ENCODE measurements around the gene EDN3. TPM values are rescaled to one million over a fixed set of nuclear protein-coding genes. Genes with fewer than 3 reads are reported as not detected.

The EDN3 gene
- polyA plus RNA-seq, 1 donor (not counting 4 experiments of a cell fraction or from before 2014, with no cell fraction given) = not detected

DNA sequence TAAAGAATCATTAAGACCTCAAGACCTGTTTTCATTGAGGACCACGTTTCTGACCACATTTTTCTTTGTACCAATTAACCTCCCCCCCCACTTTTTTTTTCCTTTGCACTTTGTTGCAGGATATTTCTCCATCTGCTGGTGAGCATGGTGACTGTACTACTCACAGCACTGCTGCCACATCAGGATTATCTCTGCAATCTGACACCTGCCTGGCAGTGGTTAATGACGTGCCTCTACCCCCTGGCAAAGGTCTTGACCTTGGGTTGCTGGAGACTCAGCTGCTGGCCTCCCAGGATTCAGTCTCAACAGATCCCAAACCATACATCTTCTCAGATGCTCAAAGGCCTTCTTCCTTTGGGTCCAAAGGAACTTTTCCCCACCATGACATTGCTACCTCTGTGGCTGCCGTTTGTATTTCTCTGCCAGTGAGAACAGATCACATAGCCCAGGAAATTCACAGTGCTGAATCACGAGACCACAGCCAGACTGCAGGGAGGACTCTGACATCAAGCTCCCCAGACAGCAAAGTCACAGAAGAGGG lies 46.6 kb upstream of the EDN3 start:
- H3K9ac ChIP-seq (ENCODE audit: control insufficient read depth, extremely low read depth, insufficient read depth, low read length) = no peak overlapping the region
- H3K4me2 ChIP-seq (ENCODE audit: control insufficient read depth, extremely low read depth, insufficient read depth, low read depth, low read length) = no peak overlapping the region
- H3K27me3 ChIP-seq (ENCODE audit: control insufficient read depth, extremely low read depth, insufficient read depth, low read length) = no peaks in the 10 kb centered on the region
- H3K36me3 ChIP-seq (ENCODE audit: control insufficient read depth in 2 of 2, extremely low read depth in 1 of 2, insufficient read depth in 2 of 2, low read length in 2 of 2) = no peaks in the 10 kb centered on the region
- H2AFZ ChIP-seq (ENCODE audit: control insufficient read depth, low read length) = no peak overlapping the region
- no peaks in the 10 kb centered on the region for H3K79me2 ChIP-seq (ENCODE audit: control insufficient read depth, insufficient read depth, low read length)
- dilution Hi-C loops (cut with MboI; ENCODE audit: extremely low pct_ligation_motif_present, low sequenced_read_pairs) = no loop called here
- DNase-seq (ENCODE audit: low read depth, low spot score) (no peak), FAIRE-seq (no peak)
- no peaks in the 10 kb centered on the region for H3K9me1 ChIP-seq (ENCODE audit: control insufficient read depth, extremely low read depth, insufficient read depth, low read length)
- no peak overlapping the region for H3K4me3 ChIP-seq (ENCODE audit: control insufficient read depth in 2 of 3, extremely low read depth in 1 of 3, insufficient read depth in 2 of 3, low read depth in 1 of 3, low read length in 3 of 3)
- no peak for TF ChIP-seq EZH2 (IDR thresholded peaks at IDR 0.05; ENCODE audit: low read length)
- TF ChIP-seq, protein P1, sequence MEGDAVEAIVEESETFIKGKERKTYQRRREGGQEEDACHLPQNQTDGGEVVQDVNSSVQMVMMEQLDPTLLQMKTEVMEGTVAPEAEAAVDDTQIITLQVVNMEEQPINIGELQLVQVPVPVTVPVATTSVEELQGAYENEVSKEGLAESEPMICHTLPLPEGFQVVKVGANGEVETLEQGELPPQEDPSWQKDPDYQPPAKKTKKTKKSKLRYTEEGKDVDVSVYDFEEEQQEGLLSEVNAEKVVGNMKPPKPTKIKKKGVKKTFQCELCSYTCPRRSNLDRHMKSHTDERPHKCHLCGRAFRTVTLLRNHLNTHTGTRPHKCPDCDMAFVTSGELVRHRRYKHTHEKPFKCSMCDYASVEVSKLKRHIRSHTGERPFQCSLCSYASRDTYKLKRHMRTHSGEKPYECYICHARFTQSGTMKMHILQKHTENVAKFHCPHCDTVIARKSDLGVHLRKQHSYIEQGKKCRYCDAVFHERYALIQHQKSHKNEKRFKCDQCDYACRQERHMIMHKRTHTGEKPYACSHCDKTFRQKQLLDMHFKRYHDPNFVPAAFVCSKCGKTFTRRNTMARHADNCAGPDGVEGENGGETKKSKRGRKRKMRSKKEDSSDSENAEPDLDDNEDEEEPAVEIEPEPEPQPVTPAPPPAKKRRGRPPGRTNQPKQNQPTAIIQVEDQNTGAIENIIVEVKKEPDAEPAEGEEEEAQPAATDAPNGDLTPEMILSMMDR (optimal IDR thresholded peaks at IDR 0.05 in 1 of 3, IDR thresholded peaks at IDR 0.05 in 1 of 3, conservative IDR thresholded peaks at IDR 0.05 in 1 of 3; ENCODE audit: extremely low read depth in 1 of 3, insufficient read depth in 2 of 3, low read length in 3 of 3) = no peak
- H3K27ac ChIP-seq (ENCODE audit: control insufficient read depth, insufficient read depth, low read length) = no peak overlapping the region
- no peaks in the 10 kb centered on the region for H3K4me1 ChIP-seq (ENCODE audit: control insufficient read depth, extremely low read depth, insufficient read depth, low read length)
- H3K9me3 ChIP-seq (ENCODE audit: control insufficient read depth, low read depth, low read length) = no peaks in the 10 kb centered on the region
- no peaks in the 10 kb centered on the region for H4K20me1 ChIP-seq (ENCODE audit: control insufficient read depth, extremely low read depth, insufficient read depth, low read length)

DNA sequence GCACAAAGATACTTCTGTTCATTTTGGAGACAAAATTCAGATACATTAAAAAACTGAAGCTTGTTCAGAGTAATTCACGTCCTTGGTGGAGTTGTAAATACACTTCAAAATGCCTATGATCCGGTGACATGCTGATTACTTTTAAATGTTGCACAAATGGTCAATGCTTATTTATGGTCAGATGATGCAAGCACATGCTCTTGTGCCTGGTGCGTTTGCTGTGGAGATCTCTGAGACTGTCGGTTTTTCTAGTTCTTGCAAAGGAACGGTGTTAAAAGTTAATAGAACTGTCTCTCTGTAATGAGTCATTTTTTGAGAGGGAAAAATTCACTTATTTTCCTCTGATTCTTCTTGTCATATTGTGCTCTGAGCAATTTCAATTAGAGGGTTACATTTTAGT lies 45.2 kb upstream of the EDN3 start:
- dilution Hi-C loops (cut with MboI; ENCODE audit: extremely low pct_ligation_motif_present, low sequenced_read_pairs) = no loop called here
- H4K20me1 ChIP-seq (ENCODE audit: control insufficient read depth, extremely low read depth, insufficient read depth, low read length) = no peaks in the 10 kb centered on the region
- no peaks in the 10 kb centered on the region for H3K9me1 ChIP-seq (ENCODE audit: control insufficient read depth, extremely low read depth, insufficient read depth, low read length)
- H3K4me2 ChIP-seq (ENCODE audit: control insufficient read depth, extremely low read depth, insufficient read depth, low read depth, low read length) = no peak overlapping the region
- H3K79me2 ChIP-seq (ENCODE audit: control insufficient read depth, insufficient read depth, low read length) = no peaks in the 10 kb centered on the region
- FAIRE-seq (no peak), DNase-seq (ENCODE audit: low read depth, low spot score) (no peak)
- TF ChIP-seq EZH2 (IDR thresholded peaks at IDR 0.05; ENCODE audit: low read length) = no peak
- TF ChIP-seq, protein P1 (optimal IDR thresholded peaks at IDR 0.05 in 1 of 3, IDR thresholded peaks at IDR 0.05 in 1 of 3, conservative IDR thresholded peaks at IDR 0.05 in 1 of 3; ENCODE audit: extremely low read depth in 1 of 3, insufficient read depth in 2 of 3, low read length in 3 of 3) = no peak
- H3K36me3 ChIP-seq (ENCODE audit: control insufficient read depth in 2 of 2, extremely low read depth in 1 of 2, insufficient read depth in 2 of 2, low read length in 2 of 2) = no peaks in the 10 kb centered on the region
- H3K9ac ChIP-seq (ENCODE audit: control insufficient read depth, extremely low read depth, insufficient read depth, low read length) = no peak overlapping the region
- no peaks in the 10 kb centered on the region for H3K4me1 ChIP-seq (ENCODE audit: control insufficient read depth, extremely low read depth, insufficient read depth, low read length)
- no peaks in the 10 kb centered on the region for H3K9me3 ChIP-seq (ENCODE audit: control insufficient read depth, low read depth, low read length)
- H3K27ac ChIP-seq (ENCODE audit: control insufficient read depth, insufficient read depth, low read length) = no peak overlapping the region
- H3K27me3 ChIP-seq (ENCODE audit: control insufficient read depth, extremely low read depth, insufficient read depth, low read length) = no peaks in the 10 kb centered on the region
- no peak overlapping the region for H2AFZ ChIP-seq (ENCODE audit: control insufficient read depth, low read length)
- H3K4me3 ChIP-seq (ENCODE audit: control insufficient read depth in 2 of 3, extremely low read depth in 1 of 3, insufficient read depth in 2 of 3, low read depth in 1 of 3, low read length in 3 of 3) = no peak overlapping the region

All from keratinocyte (primary cell).